ENCODE data around the gene JAKMIP2.

JAKMIP2 gene

DNA sequence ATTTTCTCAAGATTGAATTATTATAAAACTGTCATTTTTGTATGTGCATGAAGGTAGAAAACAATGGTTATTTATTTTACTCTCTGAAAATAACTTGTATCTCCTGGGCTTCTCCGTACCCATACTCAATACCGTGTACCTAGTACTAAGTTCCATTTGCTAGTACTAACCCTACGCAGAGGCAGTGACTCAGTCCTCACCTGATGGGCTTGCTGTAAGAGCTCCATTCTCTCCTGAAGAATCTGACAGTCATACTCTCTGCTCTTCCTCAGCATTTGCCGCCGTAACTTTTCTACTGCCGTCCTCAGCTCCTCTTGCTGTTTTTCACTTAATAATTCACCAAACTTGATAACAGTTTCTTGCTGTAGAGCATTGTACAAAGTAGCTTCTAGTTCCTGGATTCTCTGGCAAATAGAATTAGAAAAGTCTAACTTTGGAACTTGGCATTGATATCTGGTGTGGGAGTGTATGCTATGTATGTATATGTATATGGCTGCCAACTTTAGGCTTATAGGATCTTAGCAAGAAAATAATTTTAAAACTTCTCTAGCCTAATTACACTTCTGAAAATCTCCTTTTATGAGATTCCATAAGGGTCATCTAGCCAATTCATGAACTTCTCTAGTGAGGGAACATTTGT, 164.7 kb downstream of the JAKMIP2 start:
- TF ChIP-seq CSDC2 (CRISPR knock-in tag; IDR thresholded peaks at IDR 0.05) (no peak), ESRRG (CRISPR knock-in tag; IDR thresholded peaks at IDR 0.05) (no peak), PPARA (CRISPR knock-in tag; IDR thresholded peaks at IDR 0.05; ENCODE audit: borderline replicate concordance) (no peak), OSR1 (CRISPR knock-in tag; IDR thresholded peaks at IDR 0.05) (no peak)
- TF ChIP-seq, protein P1, sequence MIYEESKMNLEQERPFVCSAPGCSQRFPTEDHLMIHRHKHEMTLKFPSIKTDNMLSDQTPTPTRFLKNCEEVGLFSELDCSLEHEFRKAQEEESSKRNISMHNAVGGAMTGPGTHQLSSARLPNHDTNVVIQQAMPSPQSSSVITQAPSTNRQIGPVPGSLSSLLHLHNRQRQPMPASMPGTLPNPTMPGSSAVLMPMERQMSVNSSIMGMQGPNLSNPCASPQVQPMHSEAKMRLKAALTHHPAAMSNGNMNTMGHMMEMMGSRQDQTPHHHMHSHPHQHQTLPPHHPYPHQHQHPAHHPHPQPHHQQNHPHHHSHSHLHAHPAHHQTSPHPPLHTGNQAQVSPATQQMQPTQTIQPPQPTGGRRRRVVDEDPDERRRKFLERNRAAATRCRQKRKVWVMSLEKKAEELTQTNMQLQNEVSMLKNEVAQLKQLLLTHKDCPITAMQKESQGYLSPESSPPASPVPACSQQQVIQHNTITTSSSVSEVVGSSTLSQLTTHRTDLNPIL (CRISPR knock-in tag; IDR thresholded peaks at IDR 0.05; ENCODE audit: low read depth) = no peak
- TF ChIP-seq, protein P2, sequence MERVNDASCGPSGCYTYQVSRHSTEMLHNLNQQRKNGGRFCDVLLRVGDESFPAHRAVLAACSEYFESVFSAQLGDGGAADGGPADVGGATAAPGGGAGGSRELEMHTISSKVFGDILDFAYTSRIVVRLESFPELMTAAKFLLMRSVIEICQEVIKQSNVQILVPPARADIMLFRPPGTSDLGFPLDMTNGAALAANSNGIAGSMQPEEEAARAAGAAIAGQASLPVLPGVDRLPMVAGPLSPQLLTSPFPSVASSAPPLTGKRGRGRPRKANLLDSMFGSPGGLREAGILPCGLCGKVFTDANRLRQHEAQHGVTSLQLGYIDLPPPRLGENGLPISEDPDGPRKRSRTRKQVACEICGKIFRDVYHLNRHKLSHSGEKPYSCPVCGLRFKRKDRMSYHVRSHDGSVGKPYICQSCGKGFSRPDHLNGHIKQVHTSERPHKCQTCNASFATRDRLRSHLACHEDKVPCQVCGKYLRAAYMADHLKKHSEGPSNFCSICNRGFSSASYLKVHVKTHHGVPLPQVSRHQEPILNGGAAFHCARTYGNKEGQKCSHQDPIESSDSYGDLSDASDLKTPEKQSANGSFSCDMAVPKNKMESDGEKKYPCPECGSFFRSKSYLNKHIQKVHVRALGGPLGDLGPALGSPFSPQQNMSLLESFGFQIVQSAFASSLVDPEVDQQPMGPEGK (CRISPR knock-in tag; IDR thresholded peaks at IDR 0.05; ENCODE audit: borderline replicate concordance) = no peak
- ATAC-seq = no peak

DNA sequence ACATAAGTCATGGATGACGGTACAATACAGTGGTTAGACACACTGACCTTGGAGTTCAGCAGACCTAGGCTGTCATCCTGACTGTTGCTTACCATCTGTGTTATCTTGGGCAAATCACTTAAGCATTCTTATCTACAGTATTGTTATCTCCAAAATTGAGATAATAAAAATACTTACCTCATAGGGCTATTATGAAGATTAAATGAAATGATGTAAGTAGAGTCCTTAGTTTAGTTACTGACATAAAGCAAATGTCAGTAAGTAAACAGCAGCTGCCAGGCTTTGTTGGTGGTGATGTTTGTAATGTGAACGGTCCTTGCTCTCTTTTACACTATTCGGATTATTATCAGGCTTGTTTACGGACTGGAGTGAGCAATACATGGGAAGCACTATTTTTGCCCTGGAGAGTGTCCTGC, 165.3 kb downstream of the JAKMIP2 start:
- peak; percentile 19; the same call in 1 of the 2 replicates for TF ChIP-seq TCF4 (CRISPR knock-in tag; IDR thresholded peaks at IDR 0.05; ENCODE audit: borderline replicate concordance)
- TF ChIP-seq, protein P3, sequence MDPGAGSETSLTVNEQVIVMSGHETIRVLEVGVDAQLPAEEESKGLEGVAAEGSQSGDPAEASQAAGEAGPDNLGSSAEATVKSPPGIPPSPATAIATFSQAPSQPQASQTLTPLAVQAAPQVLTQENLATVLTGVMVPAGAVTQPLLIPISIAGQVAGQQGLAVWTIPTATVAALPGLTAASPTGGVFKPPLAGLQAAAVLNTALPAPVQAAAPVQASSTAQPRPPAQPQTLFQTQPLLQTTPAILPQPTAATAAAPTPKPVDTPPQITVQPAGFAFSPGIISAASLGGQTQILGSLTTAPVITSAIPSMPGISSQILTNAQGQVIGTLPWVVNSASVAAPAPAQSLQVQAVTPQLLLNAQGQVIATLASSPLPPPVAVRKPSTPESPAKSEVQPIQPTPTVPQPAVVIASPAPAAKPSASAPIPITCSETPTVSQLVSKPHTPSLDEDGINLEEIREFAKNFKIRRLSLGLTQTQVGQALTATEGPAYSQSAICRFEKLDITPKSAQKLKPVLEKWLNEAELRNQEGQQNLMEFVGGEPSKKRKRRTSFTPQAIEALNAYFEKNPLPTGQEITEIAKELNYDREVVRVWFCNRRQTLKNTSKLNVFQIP (CRISPR knock-in tag; IDR thresholded peaks at IDR 0.05; ENCODE audit: borderline replicate concordance, low read depth) = no peak
- no peak for ATAC-seq

DNA sequence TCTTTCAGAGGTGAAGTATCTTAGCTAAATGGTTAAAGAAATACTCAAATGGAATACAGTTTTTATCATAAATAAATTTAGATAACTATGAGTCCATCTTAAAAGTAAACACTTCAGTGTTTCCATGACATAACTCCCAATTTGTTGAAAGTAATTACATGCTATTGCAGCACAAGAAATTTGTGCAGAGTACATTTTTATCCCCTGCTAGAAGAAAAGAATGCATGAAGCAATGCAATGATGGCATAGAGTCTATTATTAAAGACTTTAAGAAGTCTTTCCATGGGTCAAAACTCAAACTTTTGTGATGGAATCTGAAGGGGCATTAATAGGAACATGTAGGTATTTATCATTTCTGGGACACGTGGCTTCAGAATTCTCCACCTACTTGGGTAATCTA, 166.1 kb downstream of the JAKMIP2 start:
- no peak for ATAC-seq

More for the DNA sequence above, 166.1 kb downstream of the JAKMIP2 start:
- TF ChIP-seq SNAI2 (CRISPR knock-in tag; IDR thresholded peaks at IDR 0.05) (no peak), TOX (CRISPR knock-in tag; IDR thresholded peaks at IDR 0.05; ENCODE audit: borderline replicate concordance) (no peak), BACH2 (CRISPR knock-in tag; IDR thresholded peaks at IDR 0.05; ENCODE audit: borderline replicate concordance) (no peak), GLIS3 (CRISPR knock-in tag; IDR thresholded peaks at IDR 0.05) (no peak), CSDC2 (CRISPR knock-in tag; IDR thresholded peaks at IDR 0.05) (no peak), ZFP3 (CRISPR knock-in tag; IDR thresholded peaks at IDR 0.05) (no peak), OSR1 (CRISPR knock-in tag; IDR thresholded peaks at IDR 0.05) (no peak), PPARA (CRISPR knock-in tag; IDR thresholded peaks at IDR 0.05; ENCODE audit: borderline replicate concordance) (no peak), TCF4 (CRISPR knock-in tag; IDR thresholded peaks at IDR 0.05; ENCODE audit: borderline replicate concordance) (no peak), ZC3H10 (CRISPR knock-in tag; IDR thresholded peaks at IDR 0.05) (no peak), RARB (CRISPR knock-in tag; IDR thresholded peaks at IDR 0.05) (no peak), ZNF8 (CRISPR knock-in tag; IDR thresholded peaks at IDR 0.05) (no peak), ZNF70 (CRISPR knock-in tag; IDR thresholded peaks at IDR 0.05) (no peak)
- TF ChIP-seq, protein P1 (CRISPR knock-in tag; IDR thresholded peaks at IDR 0.05; ENCODE audit: low read depth) = no peak
- TF ChIP-seq, protein P4, sequence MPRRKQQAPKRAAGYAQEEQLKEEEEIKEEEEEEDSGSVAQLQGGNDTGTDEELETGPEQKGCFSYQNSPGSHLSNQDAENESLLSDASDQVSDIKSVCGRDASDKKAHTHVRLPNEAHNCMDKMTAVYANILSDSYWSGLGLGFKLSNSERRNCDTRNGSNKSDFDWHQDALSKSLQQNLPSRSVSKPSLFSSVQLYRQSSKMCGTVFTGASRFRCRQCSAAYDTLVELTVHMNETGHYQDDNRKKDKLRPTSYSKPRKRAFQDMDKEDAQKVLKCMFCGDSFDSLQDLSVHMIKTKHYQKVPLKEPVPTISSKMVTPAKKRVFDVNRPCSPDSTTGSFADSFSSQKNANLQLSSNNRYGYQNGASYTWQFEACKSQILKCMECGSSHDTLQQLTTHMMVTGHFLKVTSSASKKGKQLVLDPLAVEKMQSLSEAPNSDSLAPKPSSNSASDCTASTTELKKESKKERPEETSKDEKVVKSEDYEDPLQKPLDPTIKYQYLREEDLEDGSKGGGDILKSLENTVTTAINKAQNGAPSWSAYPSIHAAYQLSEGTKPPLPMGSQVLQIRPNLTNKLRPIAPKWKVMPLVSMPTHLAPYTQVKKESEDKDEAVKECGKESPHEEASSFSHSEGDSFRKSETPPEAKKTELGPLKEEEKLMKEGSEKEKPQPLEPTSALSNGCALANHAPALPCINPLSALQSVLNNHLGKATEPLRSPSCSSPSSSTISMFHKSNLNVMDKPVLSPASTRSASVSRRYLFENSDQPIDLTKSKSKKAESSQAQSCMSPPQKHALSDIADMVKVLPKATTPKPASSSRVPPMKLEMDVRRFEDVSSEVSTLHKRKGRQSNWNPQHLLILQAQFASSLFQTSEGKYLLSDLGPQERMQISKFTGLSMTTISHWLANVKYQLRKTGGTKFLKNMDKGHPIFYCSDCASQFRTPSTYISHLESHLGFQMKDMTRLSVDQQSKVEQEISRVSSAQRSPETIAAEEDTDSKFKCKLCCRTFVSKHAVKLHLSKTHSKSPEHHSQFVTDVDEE (CRISPR knock-in tag; IDR thresholded peaks at IDR 0.05) = no peak
- TF ChIP-seq, protein P3 (CRISPR knock-in tag; IDR thresholded peaks at IDR 0.05; ENCODE audit: borderline replicate concordance, low read depth) = no peak

All from SK-N-SH treated with all-trans-retinoic acid at 6 μM for 48 hours (cell line).